BJ (cell line): ENCODE data around the gene ESF1. TPM values are rescaled to one million over a fixed set of nuclear protein-coding genes. Genes with fewer than 3 reads are reported as not detected.

Experiments used
- CTCF ChIA-PET: fragments of 350-600 bp; formaldehyde crosslinking; extraction: SDS; loops from one replicate; lab custom pipeline; 2021; ENCODE audit warnings: antibody characterized with exemption, inconsistent platforms; lab: Yijun Ruan, JAX
- POLR2A ChIA-PET: fragments of 300-600 bp; sonication (Branson Sonifier 250); formaldehyde crosslinking; extraction: SDS; loops from one replicate; lab custom pipeline; 2021; ENCODE audit warnings: antibody characterized with exemption; lab: Charles Lee
- DNase-seq: peaks from one replicate; pipeline ENCODE4 v3.0.0-alpha.2; 2011; ENCODE audit warnings: low read depth
- H3K27me3 ChIP-seq: 2 replicates; pipeline ENCODE4 v1.6.0; 2011; ENCODE audit warnings: low read length; ENCODE audit not compliant: control insufficient read depth, insufficient read depth
- H3K36me3 ChIP-seq: 2 replicates; pipeline ENCODE4 v1.5.1; 2011; ENCODE audit warnings: low read length; ENCODE audit not compliant: control insufficient read depth, insufficient read depth
- H3K4me3 ChIP-seq: 2 replicates; pipeline ENCODE4 v1.5.1; 2011; ENCODE audit warnings: low read depth, mild to moderate bottlenecking, control low read depth, low read length
- polyA plus RNA-seq: library from polyadenylated mRNA; depleted of rRNA; stranded (reverse); fragments of >200 nt; gene quantifications from 2 replicates; pipeline ENCODE4 v1.2.3, GENCODE V29; 2011
- TF ChIP-seq, protein P1 (sequence below): IDR thresholded peaks from 2 replicates; pipeline ENCODE4 v1.5.1; 2011; ENCODE audit warnings: low read depth, mild to moderate bottlenecking, control low read depth, inconsistent platforms, low read length, moderate library complexity; ENCODE audit not compliant: insufficient read depth

The ESF1 gene
- polyA plus RNA-seq, 1 experiment = 0.76 TPM

DNA sequence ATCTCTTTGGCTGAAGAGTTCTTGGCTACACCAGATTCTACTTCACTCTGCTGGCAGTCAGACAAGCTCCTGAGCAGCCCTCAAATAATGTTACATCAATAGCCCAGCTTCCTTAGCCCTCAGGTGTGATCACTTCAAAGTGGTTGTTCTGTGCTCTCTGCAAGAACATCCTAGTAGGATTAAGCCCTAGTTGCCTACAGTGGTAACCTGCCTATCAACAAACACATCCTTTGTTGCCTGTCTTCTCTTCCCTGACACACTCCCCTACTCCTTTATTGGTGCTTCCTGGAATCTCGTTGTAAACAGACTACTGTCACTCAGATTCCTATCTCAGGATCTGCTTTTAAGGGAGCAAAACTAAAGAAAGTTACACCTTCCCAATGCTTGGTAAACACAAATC, 100.9 kb downstream of the ESF1 start:
- no peak for DNase-seq
- CTCF ChIA-PET = no interaction called here
- H3K27me3 ChIP-seq = no peaks in the 10 kb centered on the region; the same call in 1 of the 2 replicates
- POLR2A ChIA-PET = no interaction called here
- no peaks in the 10 kb centered on the region for H3K36me3 ChIP-seq
- TF ChIP-seq, protein P1, sequence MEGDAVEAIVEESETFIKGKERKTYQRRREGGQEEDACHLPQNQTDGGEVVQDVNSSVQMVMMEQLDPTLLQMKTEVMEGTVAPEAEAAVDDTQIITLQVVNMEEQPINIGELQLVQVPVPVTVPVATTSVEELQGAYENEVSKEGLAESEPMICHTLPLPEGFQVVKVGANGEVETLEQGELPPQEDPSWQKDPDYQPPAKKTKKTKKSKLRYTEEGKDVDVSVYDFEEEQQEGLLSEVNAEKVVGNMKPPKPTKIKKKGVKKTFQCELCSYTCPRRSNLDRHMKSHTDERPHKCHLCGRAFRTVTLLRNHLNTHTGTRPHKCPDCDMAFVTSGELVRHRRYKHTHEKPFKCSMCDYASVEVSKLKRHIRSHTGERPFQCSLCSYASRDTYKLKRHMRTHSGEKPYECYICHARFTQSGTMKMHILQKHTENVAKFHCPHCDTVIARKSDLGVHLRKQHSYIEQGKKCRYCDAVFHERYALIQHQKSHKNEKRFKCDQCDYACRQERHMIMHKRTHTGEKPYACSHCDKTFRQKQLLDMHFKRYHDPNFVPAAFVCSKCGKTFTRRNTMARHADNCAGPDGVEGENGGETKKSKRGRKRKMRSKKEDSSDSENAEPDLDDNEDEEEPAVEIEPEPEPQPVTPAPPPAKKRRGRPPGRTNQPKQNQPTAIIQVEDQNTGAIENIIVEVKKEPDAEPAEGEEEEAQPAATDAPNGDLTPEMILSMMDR = no peak
- no peak overlapping the region for H3K4me3 ChIP-seq

- no peak overlapping the region for H3K4me3 ChIP-seq
- no peaks in the 10 kb centered on the region; the same call in 1 of the 2 replicates for H3K27me3 ChIP-seq
- ChIA-PET CTCF (no interaction called here), POLR2A (no interaction called here)
- no peak for DNase-seq
- TF ChIP-seq, protein P1 = no peak
- H3K36me3 ChIP-seq = no peaks in the 10 kb centered on the region
Measured at GRCh38 chr20:13681248-13682125, 103.2 kb downstream of the ESF1 start.

GRCh38 chr20:13678944-13679343, 105.8 kb downstream of the ESF1 start:
- Histone ChIP-seq H3K27me3 (no peaks in the 10 kb centered on the region; the same call in 1 of the 2 replicates), H3K4me3 (no peak overlapping the region), H3K36me3 (no peaks in the 10 kb centered on the region)
- ChIA-PET POLR2A (no interaction called here), CTCF (interaction anchor here (0.7 kb wide), 1 partner anchor 401 kb away, joined by 3 read pairs; no protein-coding TSS in a partner anchor)
- TF ChIP-seq, protein P1 = no peak
- no peak for DNase-seq

GRCh38 chr20:13677241-13677640, 107.5 kb downstream of the ESF1 start:
- Histone ChIP-seq H3K4me3 (no peak overlapping the region), H3K27me3 (no peaks in the 10 kb centered on the region), H3K36me3 (no peaks in the 10 kb centered on the region)
- TF ChIP-seq, protein P1 = no peak
- no peak for DNase-seq
- ChIA-PET POLR2A (no interaction called here), CTCF (no interaction called here)

GRCh38 chr20:13676682-13677081, 108.0 kb downstream of the ESF1 start:
- CTCF ChIA-PET = no interaction called here
- Histone ChIP-seq H3K27me3 (no peaks in the 10 kb centered on the region), H3K36me3 (no peaks in the 10 kb centered on the region), H3K4me3 (no peak overlapping the region)
- POLR2A ChIA-PET = no interaction called here
- DNase-seq = no peak
- TF ChIP-seq, protein P1 = no peak
